RWPE1 (cell line): ENCODE data around the gene FRMD4A.
"Not testable (repeated sequence)": the region's sequence is repeated elsewhere in the genome, so short reads cannot be mapped to it uniquely, and the experiment has no call there.

Source experiments
- CTCF ChIA-PET: fragments of 350-600 bp; sonication (Branson Sonifier 250); formaldehyde crosslinking; extraction: SDS; loops from one replicate; lab custom pipeline; 2021; lab: Yijun Ruan, JAX
- POLR2A ChIA-PET: fragments of 400-600 bp; formaldehyde crosslinking; extraction: SDS; loops from one replicate; lab custom pipeline; 2020; ENCODE audit warnings: antibody characterized with exemption; ENCODE audit not compliant: low non-redundant PET; lab: Yijun Ruan, JAX
- DNase-seq: peaks from one replicate; pipeline ENCODE4 v3.0.0; 2012; ENCODE audit warnings: low spot score
- H3K27ac ChIP-seq: fragments of 450-650 bp; 2 replicates; pipeline ENCODE4 v1.5.1; 2017
- CTCF ChIP-seq: fragments of 450-650 bp; conservative IDR thresholded peaks from 2 replicates; pipeline ENCODE4 v1.5.1; 2017; ENCODE audit warnings: low read depth, mild to moderate bottlenecking

The FRMD4A gene

DNA sequence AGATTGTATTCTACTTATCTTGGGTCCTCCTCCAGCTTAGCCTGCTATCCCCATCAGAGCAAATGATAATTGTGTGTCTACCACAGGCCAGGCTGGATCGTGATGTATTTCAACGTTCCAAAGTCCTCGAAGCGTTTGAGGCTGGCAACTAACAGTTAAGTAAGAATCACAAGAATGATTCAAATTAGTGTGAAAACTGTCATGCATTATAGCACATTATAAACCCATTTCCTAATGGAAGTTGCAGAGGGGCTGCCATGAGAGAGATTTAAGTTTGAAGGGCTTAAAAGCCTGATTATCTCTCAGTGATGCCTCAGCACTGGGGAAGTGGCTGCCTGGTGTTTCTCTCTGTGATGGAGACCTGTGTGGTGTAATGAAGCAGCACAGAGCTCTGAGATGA, 119.1 kb downstream of the FRMD4A start:
- ChIA-PET POLR2A (no interaction called here), CTCF (interaction anchor here (0.6 kb wide), 1 partner anchor 55 kb away, joined by 3 read pairs; no protein-coding TSS in a partner anchor)
- no peak for DNase-seq
- no peak for TF ChIP-seq CTCF
- H3K27ac ChIP-seq = no peak overlapping the region

- no peak for TF ChIP-seq CTCF
- H3K27ac ChIP-seq = no peak overlapping the region
- DNase-seq = no peak
- ChIA-PET POLR2A (no interaction called here), CTCF (no interaction called here)
Observed at GRCh38 chr10:14208231-14208630, 122.5 kb downstream of the FRMD4A start.

- CTCF ChIA-PET = interaction anchor here (0.6 to 0.7 kb wide), 2 partner anchors 8 to 113 kb away, joined by 3 to 9 read pairs; no protein-coding TSS in a partner anchor
- POLR2A ChIA-PET = no interaction called here
- no peak for TF ChIP-seq CTCF
- no peak for DNase-seq
- no peak overlapping the region for H3K27ac ChIP-seq
Observed at GRCh38 chr10:14205233-14205632, 125.5 kb downstream of the FRMD4A start.

GRCh38 chr10:14200698-14201544, 129.8 kb downstream of the FRMD4A start:
- CTCF ChIA-PET = interaction anchor here (0.5 to 1.4 kb wide), 3 partner anchors 9 to 624 kb away, joined by 3 to 5 read pairs (median 3); no protein-coding TSS in a partner anchor
- no peak for DNase-seq
- no peak for TF ChIP-seq CTCF
- POLR2A ChIA-PET = no interaction called here
- no peak overlapping the region for H3K27ac ChIP-seq

DNA sequence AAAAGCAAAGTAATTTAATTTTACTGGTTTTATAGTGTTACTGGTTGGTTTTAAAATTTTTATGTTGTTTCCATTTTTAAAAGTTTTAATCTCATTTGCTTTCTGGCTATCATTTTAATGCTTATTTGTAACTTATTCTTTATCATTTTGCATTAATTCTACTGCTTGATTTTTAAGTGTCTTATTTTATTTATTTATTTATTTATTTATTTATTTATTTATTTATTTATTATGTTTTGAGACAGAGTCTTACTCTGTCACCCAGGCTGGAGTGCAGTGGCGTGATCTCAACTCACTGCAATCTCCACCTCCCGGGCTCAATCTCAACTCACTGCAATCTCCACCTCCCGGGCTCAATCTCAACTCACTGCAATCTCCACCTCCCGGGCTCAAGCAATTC, 131.6 kb downstream of the FRMD4A start:
- DNase-seq, POLR2A ChIA-PET, H3K27ac ChIP-seq: not testable (repeated sequence)
- CTCF ChIA-PET = interaction anchor here (1.1 kb wide), 1 partner anchor 12 kb away, joined by 3 read pairs; no protein-coding TSS in a partner anchor

DNA sequence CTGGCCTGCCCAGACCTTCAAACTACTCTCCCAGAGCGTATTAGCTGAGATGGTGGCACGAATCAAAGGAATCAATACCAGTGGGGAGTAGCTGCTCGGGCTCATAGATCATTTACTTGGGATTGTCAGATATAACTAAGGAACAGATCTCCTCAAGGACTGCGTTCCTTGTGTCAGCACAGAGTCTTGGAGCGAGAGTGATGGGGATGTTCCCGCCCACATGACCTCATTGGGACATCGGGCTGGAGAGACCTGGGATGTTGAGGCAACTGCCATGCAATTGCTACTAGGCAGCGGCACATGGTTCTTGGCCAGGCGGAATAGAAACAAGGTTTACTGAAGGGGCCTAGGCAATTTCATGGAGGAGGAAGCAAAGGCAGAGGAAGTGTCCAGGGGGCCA, 132.6 kb downstream of the FRMD4A start:
- no peak for TF ChIP-seq CTCF
- no peak for DNase-seq
- CTCF ChIA-PET = interaction anchor here (0.6 to 1.6 kb wide), 3 partner anchors 11 to 425 kb away, joined by 3 to 6 read pairs (median 3); no protein-coding TSS in a partner anchor
- POLR2A ChIA-PET = no interaction called here
- no peak overlapping the region for H3K27ac ChIP-seq

DNA sequence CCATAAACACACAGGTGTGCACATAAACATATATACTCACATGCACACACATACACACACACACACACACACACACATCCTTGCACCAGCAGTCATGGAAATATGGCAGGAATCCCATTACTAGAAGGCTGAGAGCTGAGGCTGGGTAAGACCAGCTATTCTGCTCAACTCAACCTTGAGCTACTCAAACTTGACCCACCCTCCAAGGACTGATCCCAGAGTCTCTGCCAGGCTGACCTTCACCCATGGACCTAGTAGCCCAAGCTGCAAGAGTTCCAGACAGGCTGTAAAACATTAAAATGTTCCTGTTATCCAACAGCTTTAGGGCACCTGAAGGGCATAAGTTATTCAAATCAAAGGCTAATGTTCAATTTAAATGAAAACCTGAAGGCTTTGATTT, 134.6 kb downstream of the FRMD4A start:
- ChIA-PET CTCF (interaction anchor here (0.7 to 1.6 kb wide), 3 partner anchors 8 to 285 kb away, joined by 3 to 5 read pairs (median 5); no protein-coding TSS in a partner anchor), POLR2A (no interaction called here)
- TF ChIP-seq CTCF = no peak
- no peak overlapping the region for H3K27ac ChIP-seq
- DNase-seq = no peak
